ENCODE data around the gene UGT1A9.

DNA sequence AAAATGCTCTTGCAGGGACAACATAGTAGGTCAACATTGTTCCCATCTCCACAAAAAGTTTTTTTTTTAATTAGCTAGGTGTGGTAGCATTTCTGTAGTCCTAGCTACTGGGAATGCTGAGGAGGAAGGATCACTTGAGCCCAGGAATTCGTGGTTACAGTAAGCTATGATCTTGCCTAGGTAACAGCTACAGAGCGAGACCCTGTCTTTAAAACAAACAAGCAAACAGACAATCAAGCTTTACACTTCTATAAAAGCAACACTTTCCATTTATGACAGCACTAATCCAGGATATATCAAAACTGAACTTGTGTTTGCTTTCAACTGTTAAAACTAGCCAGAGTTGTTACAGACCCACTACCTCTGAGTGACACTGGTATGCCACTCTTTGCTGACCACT lies 69.2 kb downstream of the UGT1A9 start:
- TF ChIP-seq CTCF (IDR thresholded peaks at IDR 0.05) (no peak), POLR2A (IDR thresholded peaks at IDR 0.05) (no peak)
